Astrocyte of the spinal cord (primary cell): ENCODE data around the gene MYT1.

Experiments
- DNase-seq: peaks from one replicate; pipeline ENCODE4 v3.0.0; 2011; ENCODE audit warnings: low read depth, low spot score
- H3K4me3 ChIP-seq: 2 replicates; pipeline ENCODE4 v1.5.1; 2011; ENCODE audit warnings: low read depth, mild to moderate bottlenecking, low read length, moderate library complexity
- in situ Hi-C: cut with HindIII; loops from 2 replicates; pipeline ENCODE4 v1.10.0; 2017; ENCODE audit warnings: low sequenced_read_pairs
- TF ChIP-seq, protein P1 (sequence below): IDR thresholded peaks from 2 replicates; pipeline ENCODE4 v1.5.1; 2012; ENCODE audit warnings: low read depth, mild to moderate bottlenecking, low read length, inconsistent platforms

Gene MYT1

GRCh38 chr20:64220891-64221527 lies 56.8 kb downstream of the MYT1 start:
- in situ Hi-C loops, result no loop called here
- TF ChIP-seq, protein P1, sequence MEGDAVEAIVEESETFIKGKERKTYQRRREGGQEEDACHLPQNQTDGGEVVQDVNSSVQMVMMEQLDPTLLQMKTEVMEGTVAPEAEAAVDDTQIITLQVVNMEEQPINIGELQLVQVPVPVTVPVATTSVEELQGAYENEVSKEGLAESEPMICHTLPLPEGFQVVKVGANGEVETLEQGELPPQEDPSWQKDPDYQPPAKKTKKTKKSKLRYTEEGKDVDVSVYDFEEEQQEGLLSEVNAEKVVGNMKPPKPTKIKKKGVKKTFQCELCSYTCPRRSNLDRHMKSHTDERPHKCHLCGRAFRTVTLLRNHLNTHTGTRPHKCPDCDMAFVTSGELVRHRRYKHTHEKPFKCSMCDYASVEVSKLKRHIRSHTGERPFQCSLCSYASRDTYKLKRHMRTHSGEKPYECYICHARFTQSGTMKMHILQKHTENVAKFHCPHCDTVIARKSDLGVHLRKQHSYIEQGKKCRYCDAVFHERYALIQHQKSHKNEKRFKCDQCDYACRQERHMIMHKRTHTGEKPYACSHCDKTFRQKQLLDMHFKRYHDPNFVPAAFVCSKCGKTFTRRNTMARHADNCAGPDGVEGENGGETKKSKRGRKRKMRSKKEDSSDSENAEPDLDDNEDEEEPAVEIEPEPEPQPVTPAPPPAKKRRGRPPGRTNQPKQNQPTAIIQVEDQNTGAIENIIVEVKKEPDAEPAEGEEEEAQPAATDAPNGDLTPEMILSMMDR, result no peak
- no peak for DNase-seq
- H3K4me3 ChIP-seq, result no peak overlapping the region

- DNase-seq, result peak; percentile 12
- TF ChIP-seq, protein P1, result no peak
- no peak overlapping the region for H3K4me3 ChIP-seq
- in situ Hi-C loops, result no loop called here
These were observed 58.1 kb downstream of the MYT1 start for GRCh38 chr20:64222291-64222735.

GRCh38 chr20:64222851-64223525 lies 58.7 kb downstream of the MYT1 start:
- DNase-seq, result no peak
- no peak overlapping the region for H3K4me3 ChIP-seq
- in situ Hi-C loops, result no loop called here
- TF ChIP-seq, protein P1, result no peak

DNA sequence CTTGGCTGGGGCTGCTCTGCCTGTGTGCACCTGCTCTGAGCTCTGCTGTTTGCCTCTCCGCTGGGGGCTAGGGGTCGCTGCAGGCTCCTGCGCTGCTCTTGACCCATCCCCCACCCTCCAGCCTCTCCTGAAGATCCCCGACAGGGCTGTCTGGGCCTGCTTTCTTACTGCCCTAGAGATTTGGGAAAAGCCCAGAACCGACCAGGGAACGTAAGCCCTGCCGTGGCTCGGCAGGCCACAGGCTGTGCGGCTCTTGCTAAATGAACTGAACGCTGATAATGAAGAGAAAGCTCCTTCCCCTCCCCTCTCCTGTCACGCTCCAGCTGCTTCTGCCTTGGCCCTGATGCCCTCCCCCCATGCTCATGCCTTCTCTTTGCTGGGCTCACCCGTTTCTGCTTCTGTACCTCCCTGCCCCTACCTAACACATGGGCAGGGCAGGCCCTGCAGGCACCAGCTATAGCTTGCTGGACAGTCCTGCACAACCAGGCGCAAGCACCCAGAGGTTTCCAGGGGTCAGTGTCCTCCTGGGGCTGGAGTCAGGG lies 59.3 kb downstream of the MYT1 start:
- in situ Hi-C loops, result no loop called here
- peak; percentile 24 for DNase-seq
- H3K4me3 ChIP-seq, result no peak overlapping the region
- TF ChIP-seq, protein P1, result peak; percentile 56

- no peak overlapping the region for H3K4me3 ChIP-seq
- TF ChIP-seq, protein P1, result no peak
- in situ Hi-C loops, result no loop called here
- DNase-seq, result peak; percentile 91
These were observed 60.3 kb downstream of the MYT1 start for GRCh38 chr20:64224351-64225170.

DNA sequence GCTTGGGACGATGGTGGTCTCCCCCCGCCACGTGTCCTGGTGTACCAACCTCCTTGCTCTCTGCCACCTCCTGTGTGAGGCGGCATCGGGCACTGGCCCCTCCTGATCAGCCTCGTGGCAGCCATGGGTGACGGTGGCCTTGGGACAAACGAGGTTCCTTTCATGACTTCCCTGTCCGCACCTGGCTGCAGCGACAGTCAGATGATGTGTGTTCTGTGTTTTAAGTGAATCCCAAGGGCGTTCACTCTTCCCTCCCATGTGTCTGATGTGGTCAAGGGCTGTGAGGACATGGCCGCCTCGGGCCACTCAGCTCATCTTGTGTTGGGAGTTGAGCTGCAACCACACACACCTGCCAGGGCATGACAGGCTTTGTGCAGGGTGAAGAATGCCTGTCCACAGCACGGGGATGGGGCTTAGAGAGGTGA lies 60.9 kb downstream of the MYT1 start:
- in situ Hi-C loops, result no loop called here
- no peak for DNase-seq
- H3K4me3 ChIP-seq, result no peak overlapping the region
- TF ChIP-seq, protein P1, result no peak
